ENCODE results near the gene HDAC10. TPM values are rescaled to one million over a fixed set of nuclear protein-coding genes. Genes with fewer than 3 reads are reported as not detected.

The HDAC10 gene
- total RNA-seq, 4 donors from 2014 or later = 66.8 to 618 (median 142) TPM

DNA sequence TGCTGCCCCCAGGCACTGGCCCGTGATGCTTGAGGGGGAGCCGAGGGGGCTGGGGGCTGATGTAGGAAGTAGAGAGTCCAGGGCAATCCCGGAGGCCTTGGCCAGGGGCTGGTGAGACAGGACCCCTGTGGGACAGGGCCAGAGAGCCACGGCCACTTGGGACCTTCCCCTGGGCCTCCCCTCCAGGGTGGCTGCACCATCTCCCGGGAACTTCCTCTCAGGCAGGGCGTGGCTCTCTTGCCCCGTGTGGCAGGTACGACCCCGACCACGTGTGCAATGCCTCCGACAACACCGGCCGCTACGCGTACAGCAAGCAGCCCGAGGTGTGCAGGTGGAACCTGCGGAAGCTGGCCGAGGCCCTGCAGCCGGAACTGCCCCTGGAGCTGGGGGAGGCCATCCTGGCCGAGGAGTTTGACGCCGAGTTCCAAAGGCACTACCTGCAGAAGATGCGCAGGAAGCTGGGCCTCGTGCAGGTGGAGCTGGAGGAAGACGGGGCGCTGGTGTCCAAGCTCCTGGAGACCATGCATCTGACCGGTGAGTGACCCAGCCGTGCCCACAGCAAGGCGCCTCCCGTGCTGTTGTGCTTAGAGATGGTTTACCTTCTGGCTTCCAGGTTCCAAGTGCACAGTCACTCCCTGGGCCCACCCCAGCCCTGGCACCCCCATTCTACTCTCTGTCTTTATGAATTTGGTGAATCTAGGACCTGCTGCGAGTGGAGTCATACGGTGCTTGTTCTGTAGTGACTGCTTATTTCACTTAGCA lies 40.5 kb downstream of the HDAC10 start:
- intact Hi-C loops (cut with DNase I; ENCODE audit: low total_unique reads) = loop anchor here (5.0 kb wide), 1 partner anchor 58 kb away; no protein-coding TSS in a partner anchor
- in situ Hi-C loops (cut with MboI; ENCODE audit: low pct_ligation_motif_present in 1 of 4, low pct_unique_long_range_greater_than_20kb in 1 of 4, low sequenced_read_pairs in 3 of 4) = loop anchor here in 1 of 4 donors (10.0 kb wide), 1 partner anchor 66 kb away; no protein-coding TSS in a partner anchor
- peak; percentile 8 for DNase-seq
- Histone ChIP-seq H3K4me3 (no peak overlapping the region), H3K4me1 (peaks cover 0 to 7% (median 1%) of the 10 kb centered on the region in 4 donors), H3K36me3 (peaks cover 0 to 24% (median 2%) of the 10 kb centered on the region in 4 donors), H3K27me3 (no peaks in the 10 kb centered on the region), H3K9me3 (no peaks in the 10 kb centered on the region), H3K27ac (no peak overlapping the region)
- WGBS, 2 donors (ENCODE audit: low coverage in 1 of 2) = 92% methylated on average over 31 of the region's 32 CpGs; no CpG with 5 or more reads in 1 of the 2 donors
- TF ChIP-seq, protein P1, sequence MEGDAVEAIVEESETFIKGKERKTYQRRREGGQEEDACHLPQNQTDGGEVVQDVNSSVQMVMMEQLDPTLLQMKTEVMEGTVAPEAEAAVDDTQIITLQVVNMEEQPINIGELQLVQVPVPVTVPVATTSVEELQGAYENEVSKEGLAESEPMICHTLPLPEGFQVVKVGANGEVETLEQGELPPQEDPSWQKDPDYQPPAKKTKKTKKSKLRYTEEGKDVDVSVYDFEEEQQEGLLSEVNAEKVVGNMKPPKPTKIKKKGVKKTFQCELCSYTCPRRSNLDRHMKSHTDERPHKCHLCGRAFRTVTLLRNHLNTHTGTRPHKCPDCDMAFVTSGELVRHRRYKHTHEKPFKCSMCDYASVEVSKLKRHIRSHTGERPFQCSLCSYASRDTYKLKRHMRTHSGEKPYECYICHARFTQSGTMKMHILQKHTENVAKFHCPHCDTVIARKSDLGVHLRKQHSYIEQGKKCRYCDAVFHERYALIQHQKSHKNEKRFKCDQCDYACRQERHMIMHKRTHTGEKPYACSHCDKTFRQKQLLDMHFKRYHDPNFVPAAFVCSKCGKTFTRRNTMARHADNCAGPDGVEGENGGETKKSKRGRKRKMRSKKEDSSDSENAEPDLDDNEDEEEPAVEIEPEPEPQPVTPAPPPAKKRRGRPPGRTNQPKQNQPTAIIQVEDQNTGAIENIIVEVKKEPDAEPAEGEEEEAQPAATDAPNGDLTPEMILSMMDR (IDR thresholded peaks at IDR 0.05) = no peak
- TF ChIP-seq POLR2A (IDR thresholded peaks at IDR 0.05) (no peak), POLR2AphosphoS5 (IDR thresholded peaks at IDR 0.05) (no peak), EP300 (IDR thresholded peaks at IDR 0.05; ENCODE audit: low read depth) (no peak)

DNA sequence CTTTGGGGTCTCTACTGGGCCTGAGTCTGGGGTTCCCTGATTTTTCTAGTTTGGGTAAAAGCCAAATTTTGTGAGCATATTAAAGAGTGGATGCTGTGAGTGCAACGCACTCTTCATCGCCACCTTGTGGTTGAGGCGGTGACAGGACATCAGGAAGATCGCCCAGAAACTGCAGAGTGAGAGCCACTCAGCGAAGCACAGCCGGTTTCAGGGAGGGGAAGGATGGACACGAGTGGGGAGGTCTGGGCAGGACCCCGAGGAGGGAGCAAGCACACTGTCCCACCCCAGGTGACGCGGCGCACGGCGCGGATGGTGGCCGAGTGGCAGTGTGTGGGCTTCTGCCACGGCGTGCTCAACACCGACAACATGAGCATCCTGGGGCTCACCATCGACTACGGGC lies 41.2 kb downstream of the HDAC10 start:
- no peaks in the 10 kb centered on the region for H3K27me3 ChIP-seq
- WGBS, 2 donors (ENCODE audit: low coverage in 1 of 2) = 0 to 57% methylated on average over 1 to 20 of the region's 20 CpGs
- no peaks in the 10 kb centered on the region for H3K9me3 ChIP-seq
- TF ChIP-seq POLR2A (IDR thresholded peaks at IDR 0.05) (no peak), POLR2AphosphoS5 (IDR thresholded peaks at IDR 0.05) (no peak), EP300 (IDR thresholded peaks at IDR 0.05; ENCODE audit: low read depth) (no peak)
- TF ChIP-seq, protein P1 (IDR thresholded peaks at IDR 0.05) = peak; percentile 84 to 90 (median 87)
- H3K27ac ChIP-seq = no peak overlapping the region
- peaks cover 0 to 7% (median 1%) of the 10 kb centered on the region in 4 donors for H3K4me1 ChIP-seq
- peaks cover 0 to 23% (median 2%) of the 10 kb centered on the region in 4 donors for H3K36me3 ChIP-seq
- in situ Hi-C loops (cut with MboI; ENCODE audit: low pct_ligation_motif_present in 1 of 4, low pct_unique_long_range_greater_than_20kb in 1 of 4, low sequenced_read_pairs in 3 of 4) = loop anchor here in 2 of 4 donors (10.0 kb wide), 1 partner anchor 65 kb away; no protein-coding TSS in a partner anchor
- DNase-seq = peak; percentile 68
- intact Hi-C loops (cut with DNase I; ENCODE audit: low total_unique reads) = loop anchor here (5.0 kb wide), 1 partner anchor 58 kb away; no protein-coding TSS in a partner anchor
- no peak overlapping the region for H3K4me3 ChIP-seq

- peak; percentile 8 for DNase-seq
- intact Hi-C loops (cut with DNase I; ENCODE audit: low total_unique reads) = no loop called here
- peaks cover 0 to 23% (median 2%) of the 10 kb centered on the region in 4 donors for H3K36me3 ChIP-seq
These were observed 41.8 kb downstream of the HDAC10 start for GRCh38 chr22:50208939-50209892.

More at GRCh38 chr22:50208939-50209892, 41.8 kb downstream of the HDAC10 start:
- H3K4me1 ChIP-seq = peaks cover 0 to 7% (median 1%) of the 10 kb centered on the region in 4 donors
- no peaks in the 10 kb centered on the region for H3K27me3 ChIP-seq
- no peak overlapping the region for H3K4me3 ChIP-seq
- TF ChIP-seq POLR2AphosphoS5 (IDR thresholded peaks at IDR 0.05) (no peak), EP300 (IDR thresholded peaks at IDR 0.05; ENCODE audit: low read depth) (no peak), POLR2A (IDR thresholded peaks at IDR 0.05) (no peak)
- TF ChIP-seq, protein P1 (IDR thresholded peaks at IDR 0.05) = no peak
- in situ Hi-C loops (cut with MboI; ENCODE audit: low pct_ligation_motif_present in 1 of 4, low pct_unique_long_range_greater_than_20kb in 1 of 4, low sequenced_read_pairs in 3 of 4) = loop anchor here in 1 of 4 donors (10.0 kb wide), 1 partner anchor 64 kb away; no protein-coding TSS in a partner anchor
- H3K9me3 ChIP-seq = no peaks in the 10 kb centered on the region
- H3K27ac ChIP-seq = no peak overlapping the region
- WGBS, 2 donors (ENCODE audit: low coverage in 1 of 2) = 69% methylated on average over 11 of the region's 31 CpGs; no CpG with 5 or more reads in 1 of the 2 donors
